HCT116 (cell line): ENCODE measurements around the gene ADAT3. TPM values are rescaled to one million over a fixed set of nuclear protein-coding genes. Genes with fewer than 3 reads are reported as not detected.

ENCODE experiments used
- ATAC-seq: fragments of 200-7000 bp; cut with Tn5 transposase; 2 replicates; pipeline ENCODE4 v1.9.1; 2020; ENCODE audit warnings: mild to moderate bottlenecking, moderate library complexity
- BruUV-seq: library from RNA; stranded (reverse); fragments of 400-500 nt; replicated peaks from 2 replicates; lab custom pipeline; 2021; lab: Mats Ljungman, UMichigan
- CTCF ChIA-PET: fragments of 300-600 bp; sonication (Branson Sonifier 250); formaldehyde crosslinking; loops from one replicate; lab custom pipeline; 2021; ENCODE audit warnings: antibody characterized with exemption; lab: Charles Lee
- POLR2A ChIA-PET: fragments of 300-600, 350-600 bp; sonication (Branson Sonifier 250); formaldehyde crosslinking; loops from one replicate; lab custom pipeline; 2021; ENCODE audit warnings: antibody characterized with exemption; lab: Charles Lee
- RAD21 ChIA-PET, 2 experiments: fragments of 300-600 bp; sonication (Branson Sonifier 250); formaldehyde crosslinking; loops; one replicate each; lab custom pipeline; 2023; ENCODE audit warnings: low total read pairs in 2 of 2; ENCODE audit not compliant: uncharacterized antibody in 2 of 2, unreplicated experiment in 2 of 2, low non-redundant PET in 1 of 2; lab: Charles Lee
- DNase-seq: peaks from one replicate; pipeline ENCODE4 v3.0.0-alpha.2; 2010; ENCODE audit warnings: low read depth, low spot score
- H2AFZ ChIP-seq: fragments of 200-600 bp; shearing (Covaris generic), sonication (generic); 2 replicates; pipeline ENCODE4 v1.6.1; 2017; ENCODE audit warnings: low read depth, mixed run types, mixed read lengths, antibody characterized with exemption, low read length; ENCODE audit not compliant: poor library complexity, severe bottlenecking
- H3K27ac ChIP-seq: 2 replicates; pipeline ENCODE4 v1.5.1; 2012; ENCODE audit warnings: low read depth, low read length
- H3K27me3 ChIP-seq: fragments of 200-600 bp; sonication (generic); 2 replicates; pipeline ENCODE4 v1.6.1; 2016; ENCODE audit warnings: mixed run types, low read length, mixed read lengths; ENCODE audit not compliant: insufficient read depth
- H3K36me3 ChIP-seq, 2 experiments: fragments of 200-500 bp in 1 of 2; fragments of 200-600 bp in 1 of 2; sonication (Bioruptor generic) in 1 of 2; sonication (generic) in 1 of 2; 2 replicates each; pipeline versions ENCODE4 v1.5.1 to v1.6.1; 2014 to 2016; ENCODE audit warnings: low read length in 2 of 2, inconsistent platforms in 1 of 2, mixed read lengths in 1 of 2, mixed run types in 1 of 2; ENCODE audit not compliant: insufficient read depth in 2 of 2, control insufficient read depth in 1 of 2
- H3K4me1 ChIP-seq, 2 experiments: fragments of 200-600 bp in 1 of 2; sonication (generic) in 1 of 2; 2 replicates each; pipeline versions ENCODE4 v1.5.1 to v1.6.1; 2012 to 2017; ENCODE audit warnings: low read length in 2 of 2, inconsistent platforms in 1 of 2, mild to moderate bottlenecking in 1 of 2, mixed read lengths in 1 of 2, mixed run types in 1 of 2, moderate library complexity in 1 of 2; ENCODE audit not compliant: insufficient read depth in 2 of 2, control insufficient read depth in 1 of 2
- H3K4me2 ChIP-seq: fragments of 200-600 bp; sonication (generic); 2 replicates; pipeline ENCODE4 v1.6.1; 2017; ENCODE audit warnings: mixed run types, low read length, mixed read lengths
- H3K4me3 ChIP-seq, 2 experiments: fragments of 200-600 bp in 1 of 2; sonication (generic) in 1 of 2; replicated peaks in 1 of 2; 2 replicates each; pipeline ENCODE4 v1.5.1; 2011 to 2016; ENCODE audit warnings: low read length in 2 of 2, control low read depth in 1 of 2, low read depth in 1 of 2, mild to moderate bottlenecking in 1 of 2, mixed read lengths in 1 of 2, mixed run types in 1 of 2
- H3K79me2 ChIP-seq: fragments of 200-600 bp; sonication (generic); 2 replicates; pipeline ENCODE4 v1.6.1; 2017; ENCODE audit warnings: mild to moderate bottlenecking, mixed run types, low read length, moderate library complexity, mixed read lengths; ENCODE audit not compliant: insufficient read depth
- H3K9ac ChIP-seq: fragments of 200-600 bp; sonication (generic); 2 replicates; pipeline ENCODE4 v1.6.1; 2016; ENCODE audit warnings: low read length, mixed read lengths
- H3K9me2 ChIP-seq: fragments of 200-600 bp; sonication (generic), shearing (Covaris generic); 2 replicates; pipeline ENCODE4 v1.6.1; 2017; ENCODE audit warnings: mixed run types, mild to moderate bottlenecking, moderate library complexity; ENCODE audit not compliant: insufficient read depth
- H3K9me3 ChIP-seq, 2 experiments: fragments of 200-500 bp in 1 of 2; fragments of 200-600 bp in 1 of 2; sonication (Bioruptor generic) in 1 of 2; sonication (generic) in 1 of 2; 2 replicates each; pipeline ENCODE4 v1.6.1; 2014 to 2017; ENCODE audit warnings: low read length in 2 of 2, mixed read lengths in 2 of 2, inconsistent platforms in 1 of 2, low read depth in 1 of 2, mild to moderate bottlenecking in 1 of 2, mixed run types in 1 of 2, moderate library complexity in 1 of 2; ENCODE audit not compliant: control insufficient read depth in 1 of 2, insufficient read depth in 1 of 2
- H4K20me1 ChIP-seq: fragments of 200-600 bp; sonication (generic), shearing (Covaris generic); 2 replicates; pipeline ENCODE4 v1.6.1; 2017; ENCODE audit warnings: mixed run types, mild to moderate bottlenecking, moderate library complexity; ENCODE audit not compliant: insufficient read depth
- ATF3 ChIP-seq: IDR thresholded peaks from 2 replicates; pipeline ENCODE4 v1.6.1; 2012
- CBX3 ChIP-seq: IDR thresholded peaks from 2 replicates; pipeline ENCODE4 v1.6.1; 2012; ENCODE audit warnings: low read depth
- CTCF ChIP-seq, 3 experiments: fragments of 200-600 bp in 1 of 3; sonication (generic) in 1 of 3; IDR thresholded peaks in 2 of 3; conservative IDR thresholded peaks in 1 of 3; 2 replicates each; pipeline ENCODE4 v1.5.1; 2012 to 2017; ENCODE audit warnings: low read depth in 2 of 3, low read length in 2 of 3, antibody characterized with exemption in 1 of 3, borderline replicate concordance in 1 of 3, control low read depth in 1 of 3, mild to moderate bottlenecking in 1 of 3, mixed read lengths in 1 of 3, mixed run types in 1 of 3, moderate library complexity in 1 of 3; ENCODE audit not compliant: insufficient read depth in 1 of 3
- ELF1 ChIP-seq: IDR thresholded peaks from 2 replicates; pipeline ENCODE4 v1.6.1; 2012; ENCODE audit warnings: low read depth, borderline replicate concordance
- EZH2phosphoT487 ChIP-seq: fragments of 200-600 bp; IDR thresholded peaks from 2 replicates; pipeline ENCODE4 v1.6.1; 2018; ENCODE audit warnings: antibody characterized with exemption, borderline replicate concordance
- FOSL1 ChIP-seq: IDR thresholded peaks from 2 replicates; pipeline ENCODE4 v1.6.1; 2012; ENCODE audit warnings: low read depth
- MAX ChIP-seq: IDR thresholded peaks from 2 replicates; pipeline ENCODE4 v1.6.1; 2012
- POLR2A ChIP-seq: IDR thresholded peaks from 2 replicates; pipeline ENCODE4 v1.7.0; 2011; ENCODE audit warnings: borderline replicate concordance; ENCODE audit not compliant: insufficient read depth, insufficient read length; ENCODE audit errors: extremely low read depth
- SIN3A ChIP-seq: IDR thresholded peaks from 2 replicates; pipeline ENCODE4 v1.6.1; 2012; ENCODE audit warnings: low read depth
- SP1 ChIP-seq: IDR thresholded peaks from 2 replicates; pipeline ENCODE4 v1.6.1; 2012; ENCODE audit warnings: low read depth
- SRF ChIP-seq: IDR thresholded peaks from 2 replicates; pipeline ENCODE4 v1.6.1; 2012; ENCODE audit warnings: low read depth
- YY1 ChIP-seq: IDR thresholded peaks from 2 replicates; pipeline ENCODE4 v1.6.1; 2011; ENCODE audit warnings: low read length, low read depth, moderate library complexity, mild to moderate bottlenecking; ENCODE audit not compliant: insufficient replicate concordance; ENCODE audit errors: extremely low read depth
- ZBTB33 ChIP-seq: IDR thresholded peaks from 2 replicates; pipeline ENCODE4 v1.6.1; 2011; ENCODE audit warnings: mild to moderate bottlenecking, low read length, moderate library complexity; ENCODE audit not compliant: insufficient replicate concordance; ENCODE audit errors: extremely low read depth
- ZFX ChIP-seq: fragments of 450-650 bp; IDR thresholded peaks from 2 replicates; pipeline ENCODE4 v1.6.1; 2017
- intact Hi-C: fragments of 100-400 bp; cut with micrococcal nuclease; formaldehyde crosslinking; loops from 2 replicates; pipeline ENCODE4 v1.10.0; 2022
- total RNA-seq: library from RNA; stranded (reverse); gene quantifications from one replicate; pipeline ENCODE4 v1.2.1, GENCODE V29; 2021; ENCODE audit not compliant: unreplicated experiment

The ADAT3 gene
- total RNA-seq, 1 experiment from 2014 or later: 15.9 TPM

- no peak for TF ChIP-seq SIN3A
- TF ChIP-seq YY1: no peak
- no peak for TF ChIP-seq ELF1
- no peak for TF ChIP-seq FOSL1
- TF ChIP-seq SRF: no peak
- TF ChIP-seq ZFX: no peak
- TF ChIP-seq ZBTB33: no peak
- TF ChIP-seq MAX: no peak
- no peak for TF ChIP-seq POLR2A
- no peak for TF ChIP-seq CTCF (IDR thresholded peaks at IDR 0.05 in 2 of 3, conservative IDR thresholded peaks at IDR 0.05 in 1 of 3; ENCODE audit: borderline replicate concordance in 1 of 3, insufficient read depth in 1 of 3, low read depth in 2 of 3, low read length in 2 of 3)
- no peak for TF ChIP-seq SP1
- TF ChIP-seq ATF3: no peak
- no peak for TF ChIP-seq EZH2phosphoT487
- TF ChIP-seq CBX3: no peak
- TF ChIP-seq, all 23 proteins: peak for 0
- peaks cover 0 to 4% of the 10 kb centered on the region in 2 experiments; a peak in 1 of 4 replicates for H3K36me3 ChIP-seq
- ChIA-PET POLR2A (interaction anchor here (1.0 kb wide), 1 partner anchor 636 kb away, joined by 3 read pairs; the partner anchor contains the start of gene CIRBP), CTCF (interaction anchor here (1.2 kb wide), 2 partner anchors 24 to 29 kb away, joined by 3 read pairs; no protein-coding TSS in a partner anchor), RAD21 (no interaction called here)
- peak overlapping the region; percentile 99 for H3K4me2 ChIP-seq
- H3K9me2 ChIP-seq: no peaks in the 10 kb centered on the region
- DNase-seq: no peak
- peak overlapping the region; percentile 85 for H3K27ac ChIP-seq
- peak overlapping the region; percentile 89 for H3K9ac ChIP-seq
- H4K20me1 ChIP-seq: no peaks in the 10 kb centered on the region
- H3K79me2 ChIP-seq: peaks cover 42% of the 10 kb centered on the region
- H2AFZ ChIP-seq: peak overlapping the region; percentile 72
- BruUV-seq: no TSS peak
- ATAC-seq: 0 out of 2 replicates have a peak, but pooled peaks have one; percentile 0
- no peaks in the 10 kb centered on the region for H3K9me3 ChIP-seq
- H3K4me1 ChIP-seq: peaks cover 9 to 26% of the 10 kb centered on the region in 2 experiments; a peak in 3 of 4 replicates
- no peaks in the 10 kb centered on the region for H3K27me3 ChIP-seq
- intact Hi-C loops: loop anchor here (5.0 kb wide), 1 partner anchor 248 kb away; the partner anchor contains the start of gene AP3D1
- peak overlapping the region; percentile 46 to 95 for H3K4me3 ChIP-seq
Measured at GRCh38 chr19:1904860-1905109, 414 bp upstream of the ADAT3 start.
